HG02571 (cell line): ENCODE measurements around the gene RIMBP2.

Experiments used
- ATAC-seq: cut with Tn5 transposase; IDR thresholded peaks from one replicate; pipeline ENCODE4 v1.9.1; 2021; ENCODE audit warnings: mild to moderate bottlenecking, moderate library complexity; ENCODE audit not compliant: unreplicated experiment

RIMBP2 gene

GRCh38 chr12:130454296-130454695 lies 261.8 kb downstream of the RIMBP2 start:
- no peak for ATAC-seq

DNA sequence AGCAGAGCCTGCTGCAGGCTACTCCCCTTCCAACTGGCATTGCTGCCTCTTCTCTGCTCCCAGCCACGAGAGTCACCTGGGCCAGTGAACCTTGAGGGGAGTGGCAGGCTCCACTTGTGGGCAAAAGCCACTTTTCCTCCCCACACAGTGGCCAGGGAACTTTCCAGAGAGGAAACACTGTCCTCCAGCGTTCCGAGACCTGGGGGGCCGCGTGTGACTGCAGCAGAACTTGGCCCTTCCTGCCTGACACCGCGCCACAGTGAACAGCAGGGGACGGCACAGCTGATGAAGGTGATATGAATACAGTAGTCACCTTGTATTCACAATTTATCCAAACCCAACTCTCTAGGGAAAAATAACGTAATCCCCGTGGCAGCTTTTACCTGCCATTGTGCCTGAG lies 263.6 kb downstream of the RIMBP2 start:
- no peak for ATAC-seq

DNA sequence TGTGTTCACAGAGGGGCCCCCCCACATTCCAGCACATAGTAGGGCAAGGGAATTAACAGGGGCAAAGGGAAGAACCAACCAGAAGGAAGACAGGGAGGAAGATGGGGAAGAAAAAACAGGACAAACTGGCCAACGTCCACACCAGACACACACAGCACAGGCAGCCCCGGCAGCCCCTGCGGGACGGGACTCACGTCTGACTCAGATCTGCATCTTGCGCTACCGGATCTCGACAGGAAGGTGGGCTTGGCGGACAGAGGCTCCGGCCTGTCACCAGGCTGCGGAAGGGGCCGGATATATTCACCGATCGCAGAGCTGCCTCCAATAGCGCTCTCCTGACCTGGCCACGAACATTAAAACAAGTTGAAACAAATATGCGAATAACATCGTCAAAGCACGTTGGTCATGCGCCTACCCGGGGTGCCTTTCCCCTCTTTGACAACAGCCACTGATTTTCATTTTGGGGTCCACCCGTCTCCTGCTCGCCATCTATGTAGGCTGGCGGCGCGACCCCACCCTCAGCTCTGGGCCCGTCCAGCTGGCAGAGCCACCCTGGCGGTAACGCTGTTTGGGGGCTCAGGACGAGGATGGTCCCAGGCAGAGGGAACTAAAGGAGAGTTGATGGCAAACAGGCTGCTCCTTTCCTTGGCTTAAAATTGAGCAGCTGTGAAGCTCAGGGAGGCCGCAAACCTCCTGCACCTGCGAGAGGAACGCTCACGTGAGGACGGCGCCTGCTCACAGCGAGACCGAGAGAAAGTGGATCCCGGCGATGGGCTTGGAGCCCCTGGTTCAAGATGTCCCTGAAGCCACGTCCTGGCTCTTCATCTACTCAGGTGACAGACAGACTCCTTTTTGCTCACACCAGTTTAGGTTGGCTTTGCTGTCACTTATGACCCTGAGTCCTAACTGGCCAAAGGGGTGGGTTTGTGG lies 264.8 kb downstream of the RIMBP2 start:
- ATAC-seq = no peak

- ATAC-seq = no peak
Measured at GRCh38 chr12:130449291-130449690, 266.8 kb downstream of the RIMBP2 start.

GRCh38 chr12:130448044-130448821 lies 267.9 kb downstream of the RIMBP2 start:
- ATAC-seq = no peak

DNA sequence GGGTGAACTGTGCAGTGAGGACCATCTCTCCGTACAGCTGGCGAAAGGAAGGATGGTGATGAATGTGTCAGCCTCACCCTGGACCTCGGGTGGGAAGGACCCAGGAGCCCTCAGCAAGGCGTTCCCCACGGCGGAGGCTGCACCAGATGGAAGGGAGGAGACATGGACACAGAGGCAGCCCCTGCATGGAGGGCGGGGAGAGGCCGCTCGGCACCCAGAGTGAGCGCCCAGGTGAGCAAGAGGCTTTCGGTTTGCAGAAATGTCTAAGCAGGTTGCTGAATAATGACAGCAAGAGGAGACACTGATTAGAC lies 268.5 kb downstream of the RIMBP2 start:
- no peak for ATAC-seq

DNA sequence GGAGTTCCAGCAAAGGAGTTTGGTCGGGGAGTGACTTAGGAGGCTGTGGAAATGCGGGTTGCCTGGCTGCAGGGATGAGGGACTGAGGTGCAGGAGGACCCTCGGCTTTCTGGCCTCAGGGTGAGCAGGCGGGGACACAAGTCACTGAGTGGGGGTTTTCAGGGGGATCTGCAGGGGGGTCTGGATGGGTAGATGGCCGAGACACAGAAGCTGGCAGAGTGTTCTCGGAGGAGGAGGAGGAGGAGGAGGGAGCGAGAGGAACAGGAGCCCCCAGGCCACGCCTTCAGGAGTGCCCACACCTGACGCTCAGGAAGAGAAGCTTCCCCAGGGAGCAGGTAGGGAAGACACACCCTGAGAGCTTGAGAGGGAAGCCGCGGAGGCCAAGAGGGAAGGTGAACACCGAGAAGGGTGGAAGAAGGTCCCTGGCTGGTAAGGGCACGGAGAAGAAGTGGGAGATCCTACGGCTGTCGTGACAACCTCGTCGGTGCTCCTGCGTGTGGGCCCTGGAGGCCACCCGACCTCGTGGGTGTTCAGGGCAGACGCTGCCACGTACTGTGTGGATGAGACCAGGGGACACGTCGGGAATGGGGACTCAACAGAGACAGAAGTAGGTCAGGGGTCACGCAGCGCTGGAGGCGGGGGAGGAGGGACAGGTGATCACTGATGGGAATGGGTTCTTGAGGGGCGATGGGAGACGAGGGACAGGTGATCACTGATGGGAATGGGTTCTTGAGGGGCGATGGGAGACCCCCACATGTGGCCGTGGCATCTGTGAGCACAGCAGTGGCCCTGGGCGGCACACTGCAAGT lies 269.0 kb downstream of the RIMBP2 start:
- no peak for ATAC-seq

GRCh38 chr12:130444986-130445385 lies 271.1 kb downstream of the RIMBP2 start:
- ATAC-seq = no peak

- ATAC-seq = no peak
Measured at GRCh38 chr12:130444061-130444460, 272.0 kb downstream of the RIMBP2 start.

DNA sequence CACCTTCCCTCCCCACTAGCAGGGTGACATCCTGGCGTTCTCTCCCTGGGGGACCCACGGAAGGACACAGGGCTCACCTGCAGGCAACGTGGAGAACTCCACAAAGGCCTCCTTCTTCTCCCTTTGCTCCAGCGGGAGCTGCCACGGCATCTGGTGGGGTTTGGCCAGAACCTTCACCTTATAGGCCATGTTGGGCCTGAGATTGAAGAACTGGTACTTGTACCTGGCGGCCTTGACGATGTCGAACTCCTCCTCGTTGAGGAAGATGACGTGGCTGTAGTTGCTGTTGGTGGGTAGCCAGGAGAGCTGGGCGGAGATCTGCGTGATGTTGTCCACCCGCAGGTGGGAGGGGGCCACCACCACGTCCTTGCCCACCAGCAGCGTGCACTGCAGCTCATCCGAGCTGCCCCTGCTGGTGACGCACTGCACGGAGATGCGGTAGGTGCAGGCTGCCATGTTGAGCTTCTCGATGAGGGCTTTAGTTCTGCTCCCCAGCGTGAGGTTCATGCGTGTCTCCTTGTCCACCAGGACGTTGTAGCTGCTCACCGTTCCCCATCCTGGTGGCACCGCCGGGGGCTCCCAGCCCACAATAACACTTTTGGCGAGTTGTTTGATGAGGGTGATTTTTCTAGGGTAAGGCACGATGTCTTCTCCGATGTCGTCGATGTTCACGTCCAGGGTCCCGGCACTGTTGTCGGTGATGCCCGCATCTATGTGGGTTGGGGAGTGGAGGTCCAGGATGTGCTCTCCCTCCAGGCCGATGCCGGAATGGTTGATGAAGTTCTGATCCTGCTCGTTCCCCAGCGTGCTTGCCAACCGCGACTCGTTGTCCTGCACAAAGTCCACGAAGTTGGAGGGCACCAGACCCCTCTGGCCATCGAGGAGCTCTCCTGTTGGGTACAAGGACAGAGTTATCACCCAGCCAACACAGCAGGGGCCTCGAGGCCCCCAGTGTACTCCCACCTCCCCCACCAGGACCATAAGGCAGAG lies 274.0 kb downstream of the RIMBP2 start:
- ATAC-seq = no peak

DNA sequence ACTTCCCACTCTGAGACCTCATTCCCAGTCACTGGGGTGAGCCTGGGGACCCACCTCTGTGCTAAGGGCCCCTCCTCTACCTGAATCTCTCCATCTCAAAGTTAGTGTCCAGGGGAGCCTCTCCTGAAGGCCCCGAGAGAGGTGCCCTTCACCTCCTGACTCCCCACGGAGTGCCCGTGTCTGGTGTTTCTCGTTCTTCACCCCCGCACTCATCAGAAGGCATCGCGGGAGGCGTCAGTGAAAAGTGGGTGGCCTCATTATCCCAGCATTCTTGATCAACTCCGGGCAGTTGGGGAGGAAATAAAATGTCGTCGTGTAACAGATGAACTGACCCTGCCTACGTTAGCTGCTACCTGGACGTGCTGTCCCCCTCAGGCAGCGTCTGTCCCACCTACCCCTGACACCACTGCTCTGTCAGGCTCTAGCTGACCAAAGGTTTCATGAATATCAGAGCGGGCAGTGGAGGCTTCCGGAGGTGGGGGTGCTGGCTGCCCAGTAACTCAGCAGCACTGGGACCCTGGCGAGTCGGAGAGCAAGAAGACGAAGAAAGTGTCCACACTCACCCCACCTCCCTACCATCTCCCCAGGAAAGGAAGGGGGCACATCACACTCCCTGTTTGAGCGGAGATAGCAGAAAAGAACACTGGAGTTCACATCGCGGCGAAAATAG lies 275.6 kb downstream of the RIMBP2 start:
- no peak for ATAC-seq

DNA sequence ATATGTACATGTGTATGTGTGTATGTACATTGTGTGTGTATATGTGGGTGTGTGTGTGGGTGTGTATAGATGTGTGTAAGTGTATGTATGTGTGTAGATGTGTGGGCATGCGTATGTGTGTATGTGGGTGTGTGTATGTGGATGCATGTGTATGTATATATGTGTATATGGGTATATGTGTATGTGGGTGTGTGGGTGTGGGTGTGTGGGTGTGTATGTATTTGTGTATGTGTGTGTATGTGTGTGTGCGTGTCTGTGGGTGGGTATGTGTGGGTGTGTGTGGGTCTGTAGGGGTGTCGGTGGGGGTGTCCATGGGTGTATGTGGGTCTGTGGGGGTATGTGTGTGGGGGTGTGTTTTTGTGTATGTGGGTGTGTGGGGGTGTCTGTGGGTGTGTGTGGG lies 276.8 kb downstream of the RIMBP2 start:
- no peak for ATAC-seq

GRCh38 chr12:130438711-130439110 lies 277.4 kb downstream of the RIMBP2 start:
- ATAC-seq = no peak

GRCh38 chr12:130438243-130438620 lies 277.9 kb downstream of the RIMBP2 start:
- ATAC-seq = no peak

- ATAC-seq = no peak
Measured at GRCh38 chr12:130437555-130438242, 278.4 kb downstream of the RIMBP2 start.

DNA sequence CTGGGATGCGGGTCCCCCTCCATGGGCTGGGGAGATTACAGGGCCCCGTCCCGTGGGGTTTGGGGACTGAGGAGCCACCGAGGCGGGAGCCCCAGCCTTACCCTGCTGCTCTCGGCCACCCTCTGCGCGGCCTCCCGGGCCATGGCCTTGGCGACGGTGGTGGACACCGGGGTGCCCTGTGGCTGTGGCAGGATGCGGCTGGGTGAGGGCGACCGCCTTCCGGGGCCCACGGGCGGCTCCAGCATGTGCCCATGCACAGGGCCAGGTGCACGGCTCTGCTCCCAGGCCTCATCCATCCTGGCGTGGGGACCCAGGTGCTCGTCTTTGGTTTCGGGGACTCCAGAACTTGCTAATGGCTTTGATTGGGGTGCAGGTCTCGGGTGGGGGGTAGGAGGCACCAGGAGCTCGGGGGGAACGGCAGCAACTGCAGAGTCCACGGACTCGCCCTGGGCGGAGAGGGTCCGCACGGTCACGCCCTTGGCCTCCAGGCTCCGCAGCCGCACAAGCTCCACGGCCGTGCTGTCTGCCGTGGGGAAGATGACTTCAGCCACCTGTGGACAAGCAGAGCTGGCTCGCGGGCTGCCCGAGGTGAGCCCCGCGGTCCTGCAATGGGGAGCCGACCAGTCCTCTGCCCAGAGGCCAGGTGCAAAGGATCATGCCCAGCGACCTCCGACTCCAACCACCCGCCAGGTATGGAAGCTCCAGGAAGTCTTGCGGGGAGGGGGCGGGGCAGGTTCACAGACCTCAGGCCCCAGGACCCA lies 279.2 kb downstream of the RIMBP2 start:
- no peak for ATAC-seq

- no peak for ATAC-seq
Measured at GRCh38 chr12:130435826-130436225, 280.3 kb downstream of the RIMBP2 start.

- no peak for ATAC-seq
Measured at GRCh38 chr12:130435331-130435730, 280.8 kb downstream of the RIMBP2 start.
